Mucosa of descending colon (tissue), 3 donors: ENCODE data around the gene HYAL2. TPM values are rescaled to one million over a fixed set of nuclear protein-coding genes. Genes with fewer than 3 reads are reported as not detected.

ENCODE experiments used
- ATAC-seq: fragments of 200-7000 bp; cut with Tn5 transposase; one replicate; pipeline ENCODE4 v1.9.1; 2020; ENCODE audit warnings: mild to moderate bottlenecking, moderate library complexity
- DNase-seq, 3 donors: peaks; one replicate each; pipeline ENCODE4 v3.0.0-alpha.2; 2020
- H3K36me3 ChIP-seq: fragments of 200-600 bp; one replicate; pipeline ENCODE4 v1.8.0; 2021; ENCODE audit warnings: low read depth, mild to moderate bottlenecking
- H3K4me1 ChIP-seq: fragments of 200-600 bp; one replicate; pipeline ENCODE4 v1.8.0; 2021; ENCODE audit warnings: low read depth, mild to moderate bottlenecking
- H3K4me3 ChIP-seq: fragments of 200-600 bp; one replicate; pipeline ENCODE4 v1.8.0; 2021; ENCODE audit warnings: mild to moderate bottlenecking
- H3K9me3 ChIP-seq: fragments of 200-600 bp; one replicate; pipeline ENCODE4 v1.8.0; 2021; ENCODE audit warnings: mild to moderate bottlenecking
- intact Hi-C, 2 donors: fragments of 100-400 bp; cut with DNase I in 1 of 2; cut with micrococcal nuclease in 1 of 2; formaldehyde crosslinking; loops; one replicate each; pipeline versions ENCODE4 v1.11.0 to v1.11.1; 2022; cut with DNase I, micrococcal nuclease
- total RNA-seq, 3 donors: library from RNA; stranded (reverse); fragmentation: NEBNext Ultra II Directional in 2 of 3; extraction: Animal tissue kit (Norgen Biotek cat#: 25700) in 2 of 3; gene quantifications; one replicate each; pipeline versions ENCODE4 v1.2.1 to v1.2.4, GENCODE V29; 2021 to 2023
- TF ChIP-seq, protein P1 (sequence below): fragments of 200-600 bp; IDR thresholded peaks from one replicate; pipeline ENCODE4 v1.8.0; 2022; ENCODE audit warnings: antibody characterized with exemption, mild to moderate bottlenecking
- donor health status: DM: no; HTN: no; CAD: no; lungs with moderate emphysema.
- donor health status: DM: no; HTN: no; CAD: no.
- donor health status: DM: no; HTN: yes; CAD: no.

HYAL2 gene
- total RNA-seq, 3 donors from 2014 or later, result 18.6 to 32.5 (median 29.1) TPM

DNA sequence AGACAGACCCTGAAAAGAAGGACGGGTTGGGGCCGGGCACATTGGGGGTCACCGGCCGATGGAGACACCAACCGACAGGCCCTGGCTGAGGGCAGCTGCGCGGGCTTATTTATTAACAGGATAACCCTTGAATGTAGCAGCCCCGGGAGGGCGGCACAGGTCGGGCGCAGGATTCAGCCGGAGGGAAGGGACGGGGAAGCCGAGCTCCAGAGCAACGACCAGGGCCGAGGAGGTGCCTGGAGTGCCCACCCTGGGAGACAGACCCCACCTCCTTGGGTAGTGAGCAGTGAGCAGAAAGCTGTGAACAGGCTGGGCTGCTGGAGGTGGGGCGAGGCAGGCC is 45.8 kb downstream of the HYAL2 start:
- intact Hi-C loops, result loop anchor here (10.0 kb wide), 2 partner anchors 52 to 82 kb away; partner anchors contain the start of gene GNAT1 (in 2 of the 2)
- Histone ChIP-seq H3K4me3 (no peak overlapping the region), H3K4me1 (peaks cover 15% of the 10 kb centered on the region), H3K9me3 (no peaks in the 10 kb centered on the region), H3K36me3 (no peaks in the 10 kb centered on the region)
- TF ChIP-seq, protein P1, sequence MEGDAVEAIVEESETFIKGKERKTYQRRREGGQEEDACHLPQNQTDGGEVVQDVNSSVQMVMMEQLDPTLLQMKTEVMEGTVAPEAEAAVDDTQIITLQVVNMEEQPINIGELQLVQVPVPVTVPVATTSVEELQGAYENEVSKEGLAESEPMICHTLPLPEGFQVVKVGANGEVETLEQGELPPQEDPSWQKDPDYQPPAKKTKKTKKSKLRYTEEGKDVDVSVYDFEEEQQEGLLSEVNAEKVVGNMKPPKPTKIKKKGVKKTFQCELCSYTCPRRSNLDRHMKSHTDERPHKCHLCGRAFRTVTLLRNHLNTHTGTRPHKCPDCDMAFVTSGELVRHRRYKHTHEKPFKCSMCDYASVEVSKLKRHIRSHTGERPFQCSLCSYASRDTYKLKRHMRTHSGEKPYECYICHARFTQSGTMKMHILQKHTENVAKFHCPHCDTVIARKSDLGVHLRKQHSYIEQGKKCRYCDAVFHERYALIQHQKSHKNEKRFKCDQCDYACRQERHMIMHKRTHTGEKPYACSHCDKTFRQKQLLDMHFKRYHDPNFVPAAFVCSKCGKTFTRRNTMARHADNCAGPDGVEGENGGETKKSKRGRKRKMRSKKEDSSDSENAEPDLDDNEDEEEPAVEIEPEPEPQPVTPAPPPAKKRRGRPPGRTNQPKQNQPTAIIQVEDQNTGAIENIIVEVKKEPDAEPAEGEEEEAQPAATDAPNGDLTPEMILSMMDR, result no peak
- ATAC-seq (no peak), DNase-seq (no peak)

DNA sequence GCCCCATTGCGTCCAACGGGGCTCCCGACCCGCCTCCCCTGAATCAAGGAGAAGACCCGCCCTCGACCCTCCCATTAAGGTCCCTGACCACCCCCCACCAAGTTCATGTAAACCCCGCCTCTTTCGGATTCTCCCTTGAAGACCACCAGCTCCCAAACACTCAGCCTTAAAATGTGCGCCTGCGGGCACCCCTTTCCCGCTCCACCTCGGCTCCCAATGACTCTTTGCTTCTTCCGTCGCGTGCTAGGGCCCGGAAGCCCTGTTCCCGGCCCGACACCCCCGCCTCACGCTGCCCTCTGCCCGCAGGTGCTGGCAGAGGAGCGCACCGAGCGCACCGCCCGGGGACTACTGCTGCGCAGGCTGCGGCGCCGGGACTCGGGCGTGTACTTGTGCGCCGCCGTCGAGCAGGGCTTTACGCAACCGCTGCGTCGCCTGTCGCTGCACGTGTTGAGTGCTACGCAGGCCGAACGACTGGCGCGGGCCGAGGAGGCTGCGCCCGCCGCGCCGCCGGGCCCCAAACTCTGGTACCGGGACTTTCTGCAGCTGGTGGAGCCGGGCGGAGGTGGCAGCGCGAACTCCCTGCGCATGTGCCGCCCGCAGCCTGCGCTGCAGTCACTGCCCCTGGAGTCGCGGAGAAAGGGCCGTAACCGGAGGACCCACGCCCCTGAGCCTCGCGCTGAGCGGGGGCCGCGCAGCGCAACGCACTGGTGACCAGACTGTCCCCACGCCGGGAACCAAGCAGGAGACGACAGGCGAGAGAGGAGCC is 46.4 kb downstream of the HYAL2 start:
- Histone ChIP-seq H3K4me1 (peaks cover 21% of the 10 kb centered on the region), H3K36me3 (no peaks in the 10 kb centered on the region), H3K4me3 (no peak overlapping the region), H3K9me3 (no peaks in the 10 kb centered on the region)
- intact Hi-C loops, result loop anchor here (10.0 kb wide), 2 partner anchors 51 to 81 kb away; partner anchors contain the start of gene GNAT1 (in 2 of the 2)
- TF ChIP-seq, protein P1, result no peak
- no peak for ATAC-seq
- no peak for DNase-seq

DNA sequence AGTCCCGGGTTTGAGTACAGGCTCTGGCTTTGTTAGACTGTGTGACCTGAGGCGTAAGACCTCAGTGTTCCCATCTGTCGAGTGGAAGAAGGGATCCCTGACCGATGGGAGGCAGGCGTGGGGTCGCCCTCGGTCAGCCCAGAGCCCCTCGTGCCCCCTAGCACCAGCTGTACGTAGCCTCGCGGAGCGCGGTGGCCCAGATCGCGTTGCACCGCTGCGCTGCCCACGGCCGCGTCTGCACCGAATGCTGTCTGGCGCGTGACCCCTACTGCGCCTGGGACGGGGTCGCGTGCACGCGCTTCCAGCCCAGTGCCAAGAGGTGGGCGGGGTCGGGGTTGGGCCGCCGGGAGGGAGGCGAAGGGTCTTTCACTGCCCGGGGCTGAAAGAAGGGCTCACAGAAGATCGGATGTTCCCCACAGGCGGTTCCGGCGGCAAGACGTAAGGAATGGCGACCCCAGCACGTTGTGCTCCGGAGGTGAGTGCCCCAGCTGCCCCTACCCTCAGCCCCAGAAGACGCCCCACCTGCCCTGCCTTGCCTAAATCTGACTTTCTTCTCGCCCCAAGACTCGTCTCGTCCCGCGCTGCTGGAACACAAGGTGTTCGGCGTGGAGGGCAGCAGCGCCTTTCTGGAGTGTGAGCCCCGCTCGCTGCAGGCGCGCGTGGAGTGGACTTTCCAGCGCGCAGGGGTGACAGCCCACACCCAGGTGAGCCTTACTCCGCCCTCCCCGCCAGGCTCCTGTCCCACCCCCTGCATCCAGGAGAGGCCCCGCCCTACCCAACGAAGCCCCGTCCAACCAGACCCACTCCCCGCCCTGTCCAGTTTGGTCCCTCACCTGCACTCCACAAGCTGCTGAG is 47.2 kb downstream of the HYAL2 start:
- TF ChIP-seq, protein P1, result no peak
- no peak for DNase-seq
- Histone ChIP-seq H3K9me3 (no peaks in the 10 kb centered on the region), H3K4me1 (peaks cover 24% of the 10 kb centered on the region), H3K4me3 (no peak overlapping the region), H3K36me3 (no peaks in the 10 kb centered on the region)
- no peak for ATAC-seq
- intact Hi-C loops, result loop anchor here (10.0 kb wide), 2 partner anchors 51 to 81 kb away; partner anchors contain the start of gene GNAT1 (in 2 of the 2)

DNA sequence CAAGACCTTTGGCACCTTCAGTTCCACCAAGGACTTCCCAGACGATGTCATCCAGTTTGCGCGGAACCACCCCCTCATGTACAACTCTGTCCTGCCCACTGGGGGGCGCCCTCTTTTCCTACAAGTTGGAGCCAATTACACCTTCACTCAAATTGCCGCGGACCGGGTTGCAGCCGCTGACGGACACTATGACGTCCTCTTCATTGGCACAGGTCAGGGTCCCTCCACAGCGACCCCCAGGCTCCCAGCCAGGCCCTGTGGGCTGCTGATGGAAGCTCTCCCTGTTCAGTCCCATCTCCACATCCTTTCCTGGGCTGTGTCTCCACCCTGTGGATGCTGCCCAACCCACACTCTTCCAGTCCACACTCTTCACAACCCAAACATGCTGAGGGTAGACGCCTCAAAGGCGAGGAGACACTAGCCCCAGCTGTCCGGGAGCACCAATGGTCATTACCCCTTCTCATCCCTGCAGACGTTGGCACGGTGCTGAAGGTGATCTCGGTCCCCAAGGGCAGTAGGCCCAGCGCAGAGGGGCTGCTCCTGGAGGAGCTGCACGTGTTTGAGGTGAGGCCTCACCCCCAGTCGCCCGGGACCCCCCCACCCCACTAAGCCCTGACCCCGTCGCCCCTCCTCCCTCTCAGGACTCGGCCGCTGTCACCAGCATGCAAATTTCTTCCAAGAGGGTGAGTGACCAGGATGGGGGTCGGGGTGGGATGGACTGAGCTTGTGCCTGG is 48.0 kb downstream of the HYAL2 start:
- TF ChIP-seq, protein P1, result peak; percentile 70
- no peak overlapping the region for H3K4me3 ChIP-seq
- H3K4me1 ChIP-seq, result peaks cover 29% of the 10 kb centered on the region
- ATAC-seq (peak; percentile 65), DNase-seq (peak; percentile 76 to 78 (median 78))
- intact Hi-C loops, result loop anchor here (10.0 kb wide), 2 partner anchors 50 to 80 kb away; partner anchors contain the start of gene GNAT1 (in 2 of the 2)
- H3K9me3 ChIP-seq, result no peaks in the 10 kb centered on the region
- H3K36me3 ChIP-seq, result no peaks in the 10 kb centered on the region

DNA sequence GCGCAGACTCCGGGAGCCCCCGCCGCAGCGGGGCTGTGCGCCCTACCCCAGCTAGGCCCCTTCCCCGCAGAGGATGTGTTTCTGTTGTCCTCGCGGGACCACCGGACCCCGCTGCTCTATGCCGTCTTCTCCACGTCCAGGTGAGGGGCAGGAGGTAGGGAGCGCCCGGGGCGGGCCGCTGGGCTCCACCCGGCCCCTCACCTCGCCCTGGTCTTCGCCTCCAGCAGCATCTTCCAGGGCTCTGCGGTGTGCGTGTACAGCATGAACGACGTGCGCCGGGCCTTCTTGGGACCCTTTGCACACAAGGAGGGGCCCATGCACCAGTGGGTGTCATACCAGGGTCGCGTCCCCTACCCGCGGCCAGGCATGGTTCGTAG is 48.9 kb downstream of the HYAL2 start:
- no peaks in the 10 kb centered on the region for H3K36me3 ChIP-seq
- H3K9me3 ChIP-seq, result no peaks in the 10 kb centered on the region
- DNase-seq, result no peak
- H3K4me1 ChIP-seq, result peaks cover 35% of the 10 kb centered on the region
- intact Hi-C loops, result loop anchor here (10.0 kb wide), 2 partner anchors 49 to 79 kb away; partner anchors contain the start of gene GNAT1 (in 2 of the 2)
- ATAC-seq, result no peak
- no peak overlapping the region for H3K4me3 ChIP-seq
- TF ChIP-seq, protein P1, result no peak
